HG03432 (cell line): ENCODE measurements around the gene CSNK2B.
A peak's percentile ranks its signal among the peaks of the same experiment; 100 is the strongest.

Experiments used
- ATAC-seq: cut with Tn5 transposase; IDR thresholded peaks from one replicate; pipeline ENCODE4 v1.9.1; 2021; ENCODE audit warnings: mild to moderate bottlenecking, moderate library complexity; ENCODE audit not compliant: unreplicated experiment

The CSNK2B gene

GRCh38 chr6:31665501-31666336, at the start of gene CSNK2B:
Gene CSNK2B, plus strand, starts transcription at chr6:31666080. Its CDS starts 752 bp downstream, at chr6:31666832.
- ATAC-seq, result peak; percentile 80

- ATAC-seq, result no peak
Measured at GRCh38 chr6:31617010-31617409, 48.9 kb upstream of the CSNK2B start.

GRCh38 chr6:31619805-31620585, 45.9 kb upstream of the CSNK2B start:
- peak; percentile 81 for ATAC-seq

DNA sequence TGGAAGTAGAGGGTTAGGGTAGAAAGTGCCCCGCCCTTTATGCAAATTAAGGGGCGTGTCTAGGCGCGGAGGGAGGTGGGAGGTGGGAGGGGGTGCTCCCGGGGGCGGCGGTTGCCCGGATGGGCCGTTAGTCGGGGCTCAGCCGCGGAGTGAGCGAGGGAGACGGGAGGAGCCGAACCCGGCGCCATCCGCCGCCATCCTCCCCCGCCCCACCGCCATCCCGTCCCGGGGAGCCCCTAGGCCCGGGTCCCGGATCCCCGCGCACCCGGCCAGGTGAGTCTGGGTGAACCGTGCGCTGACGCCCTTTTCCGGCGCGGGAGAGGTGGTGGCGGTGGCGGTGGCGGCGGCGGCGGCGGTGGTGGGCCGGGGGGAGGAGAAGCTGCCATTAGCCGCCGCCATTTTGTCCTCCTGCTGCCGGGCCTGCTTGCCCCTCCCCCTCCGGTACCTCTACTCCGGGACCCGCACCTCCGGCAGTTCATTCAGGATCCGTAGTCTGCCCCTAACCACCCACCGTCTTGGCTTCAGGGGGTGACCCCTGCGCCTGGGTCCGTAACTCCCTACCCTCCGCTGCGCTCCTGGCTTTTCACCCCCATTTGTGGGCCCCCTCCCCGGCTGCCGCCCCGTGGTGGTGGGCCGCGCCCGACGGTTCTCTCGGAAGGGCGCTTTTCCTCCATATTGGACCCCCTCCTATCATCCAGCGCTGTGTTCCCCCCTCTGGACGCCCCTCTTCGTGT, 45.1 kb upstream of the CSNK2B start, which contains the start of gene PRRC2A:
TSS of gene PRRC2A (plus strand) at position 130 of the 734 bp plus-strand sequence. CDS start 2,075 bp downstream, outside the sequence.
- ATAC-seq, result peak; percentile 57

DNA sequence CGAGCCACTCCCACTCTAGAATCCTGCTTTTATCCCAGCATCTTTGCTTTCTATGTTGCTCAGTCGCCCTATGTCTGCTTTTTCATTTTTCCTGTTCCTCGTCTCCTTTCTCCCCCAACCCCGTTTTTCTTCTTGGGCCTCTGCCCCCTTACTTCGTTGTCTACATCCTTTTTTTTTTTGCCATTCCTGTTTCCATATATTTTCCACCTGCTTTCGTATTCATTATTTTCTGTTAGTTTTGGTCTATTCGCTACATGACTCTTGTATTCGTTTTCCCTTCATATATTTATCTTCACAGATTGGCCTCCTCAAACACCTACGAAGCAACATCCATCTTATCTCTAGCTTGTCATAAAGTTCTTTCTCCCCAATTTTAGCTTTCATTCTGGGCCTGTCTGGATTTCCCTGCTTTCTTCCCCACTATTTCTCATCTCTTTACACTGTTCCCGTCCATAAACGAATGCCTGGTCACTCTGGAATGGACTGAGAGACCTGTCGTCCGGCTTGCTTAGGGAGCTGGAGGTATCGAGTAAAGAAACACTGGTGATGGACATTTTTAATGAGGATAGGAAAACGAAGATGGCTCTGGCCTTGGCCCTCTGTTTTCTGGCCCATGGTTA, 44.5 kb upstream of the CSNK2B start:
- no peak for ATAC-seq

DNA sequence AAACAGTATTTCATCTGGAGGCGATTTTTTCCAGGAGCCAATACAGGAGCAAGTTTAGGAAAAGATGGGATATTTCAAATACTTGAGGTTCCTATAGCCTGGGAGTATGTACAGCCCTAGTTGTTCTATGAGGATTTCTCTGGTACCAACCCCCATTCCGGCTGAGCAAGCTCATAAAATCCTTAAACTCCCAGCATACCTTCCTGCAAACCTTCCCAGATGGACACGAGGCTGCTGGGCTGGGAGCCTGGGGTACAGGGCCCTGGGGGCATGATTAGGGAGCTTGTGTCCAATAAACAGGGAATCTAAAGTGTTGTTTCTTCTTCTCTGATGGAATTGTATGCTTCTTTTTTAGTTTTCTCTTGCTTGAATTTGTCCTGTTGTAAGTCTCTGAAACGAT, 43.9 kb upstream of the CSNK2B start:
- no peak for ATAC-seq

GRCh38 chr6:31622684-31623091, 43.2 kb upstream of the CSNK2B start:
- no peak for ATAC-seq

- ATAC-seq, result no peak
Measured at GRCh38 chr6:31624070-31624469, 41.8 kb upstream of the CSNK2B start.

GRCh38 chr6:31626952-31627351, 38.9 kb upstream of the CSNK2B start:
- ATAC-seq, result no peak

GRCh38 chr6:31627690-31628287, 38.1 kb upstream of the CSNK2B start:
- no peak for ATAC-seq

DNA sequence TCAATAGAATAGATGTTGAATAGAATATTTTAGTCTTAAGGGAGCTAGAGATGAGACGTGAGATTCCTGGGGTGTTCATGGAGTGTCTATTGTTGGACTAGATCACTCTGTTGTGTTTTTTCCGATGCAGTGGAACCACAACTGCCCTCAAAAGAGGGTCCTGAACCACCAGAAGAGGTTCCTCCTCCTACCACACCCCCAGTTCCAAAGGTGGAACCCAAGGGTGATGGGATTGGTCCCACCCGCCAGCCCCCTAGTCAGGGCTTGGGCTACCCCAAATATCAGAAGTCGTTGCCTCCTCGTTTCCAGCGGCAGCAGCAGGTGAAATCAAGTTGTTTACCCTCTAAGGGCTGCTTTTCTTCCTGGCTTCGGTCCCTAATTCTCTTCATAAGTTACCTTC, 36.9 kb upstream of the CSNK2B start:
- no peak for ATAC-seq

GRCh38 chr6:31630177-31630934, 35.5 kb upstream of the CSNK2B start:
- no peak for ATAC-seq

- ATAC-seq, result no peak
Measured at GRCh38 chr6:31631209-31631608, 34.7 kb upstream of the CSNK2B start.

DNA sequence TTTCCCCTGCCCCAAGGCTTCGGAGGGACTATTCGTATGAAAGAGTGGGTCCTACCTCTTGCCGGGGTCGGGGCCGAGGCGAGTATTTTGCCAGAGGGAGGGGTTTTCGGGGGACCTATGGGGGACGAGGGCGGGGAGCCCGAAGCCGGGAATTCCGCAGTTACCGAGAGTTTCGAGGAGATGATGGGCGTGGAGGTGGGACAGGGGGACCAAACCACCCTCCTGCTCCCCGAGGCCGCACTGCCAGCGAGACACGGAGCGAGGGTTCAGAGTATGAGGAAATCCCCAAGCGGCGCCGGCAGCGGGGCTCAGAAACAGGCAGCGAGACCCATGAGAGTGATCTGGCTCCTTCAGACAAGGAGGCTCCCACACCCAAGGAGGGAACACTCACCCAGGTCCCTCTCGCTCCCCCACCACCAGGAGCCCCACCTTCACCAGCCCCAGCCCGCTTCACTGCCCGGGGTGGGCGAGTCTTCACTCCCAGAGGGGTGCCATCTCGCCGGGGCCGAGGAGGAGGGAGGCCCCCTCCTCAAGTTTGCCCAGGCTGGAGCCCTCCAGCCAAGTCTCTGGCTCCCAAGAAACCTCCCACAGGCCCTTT, 34.1 kb upstream of the CSNK2B start:
- no peak for ATAC-seq

DNA sequence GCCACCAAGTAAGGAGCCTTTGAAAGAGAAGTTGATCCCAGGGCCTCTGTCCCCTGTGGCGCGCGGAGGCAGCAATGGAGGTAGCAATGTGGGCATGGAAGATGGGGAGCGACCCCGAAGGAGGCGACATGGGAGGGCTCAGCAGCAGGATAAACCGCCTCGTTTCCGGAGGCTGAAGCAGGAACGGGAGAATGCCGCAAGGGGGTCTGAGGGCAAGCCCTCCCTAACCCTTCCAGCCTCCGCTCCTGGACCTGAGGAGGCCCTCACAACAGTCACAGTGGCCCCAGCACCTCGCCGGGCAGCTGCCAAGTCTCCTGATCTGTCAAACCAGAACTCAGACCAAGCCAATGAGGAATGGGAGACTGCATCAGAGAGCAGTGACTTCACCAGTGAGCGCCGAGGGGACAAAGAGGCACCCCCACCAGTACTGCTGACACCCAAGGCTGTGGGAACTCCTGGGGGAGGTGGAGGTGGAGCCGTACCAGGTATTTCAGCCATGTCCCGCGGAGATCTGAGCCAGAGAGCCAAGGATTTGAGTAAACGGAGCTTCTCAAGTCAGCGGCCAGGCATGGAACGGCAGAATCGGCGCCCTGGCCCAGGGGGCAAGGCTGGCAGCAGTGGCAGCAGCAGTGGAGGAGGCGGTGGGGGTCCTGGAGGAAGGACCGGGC, 33.5 kb upstream of the CSNK2B start:
- no peak for ATAC-seq

DNA sequence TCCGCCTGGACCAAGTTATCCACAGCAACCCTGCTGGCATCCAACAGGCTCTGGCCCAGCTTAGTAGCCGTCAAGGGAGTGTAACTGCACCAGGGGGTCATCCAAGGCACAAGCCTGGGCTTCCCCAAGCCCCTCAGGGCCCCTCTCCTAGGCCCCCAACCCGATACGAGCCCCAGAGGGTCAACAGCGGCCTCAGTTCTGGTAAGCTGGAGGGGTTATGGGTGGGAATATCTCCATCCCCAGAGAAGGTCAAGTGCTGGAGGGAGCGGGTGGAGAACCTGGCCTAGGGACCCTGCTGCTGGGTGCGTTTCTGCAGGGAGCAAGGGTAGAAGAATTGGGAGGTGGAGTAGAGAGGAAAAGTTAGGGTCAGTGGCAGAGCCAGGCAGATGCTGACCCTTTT, 32.4 kb upstream of the CSNK2B start:
- ATAC-seq, result no peak

GRCh38 chr6:31634131-31634530, 31.7 kb upstream of the CSNK2B start:
- no peak for ATAC-seq

DNA sequence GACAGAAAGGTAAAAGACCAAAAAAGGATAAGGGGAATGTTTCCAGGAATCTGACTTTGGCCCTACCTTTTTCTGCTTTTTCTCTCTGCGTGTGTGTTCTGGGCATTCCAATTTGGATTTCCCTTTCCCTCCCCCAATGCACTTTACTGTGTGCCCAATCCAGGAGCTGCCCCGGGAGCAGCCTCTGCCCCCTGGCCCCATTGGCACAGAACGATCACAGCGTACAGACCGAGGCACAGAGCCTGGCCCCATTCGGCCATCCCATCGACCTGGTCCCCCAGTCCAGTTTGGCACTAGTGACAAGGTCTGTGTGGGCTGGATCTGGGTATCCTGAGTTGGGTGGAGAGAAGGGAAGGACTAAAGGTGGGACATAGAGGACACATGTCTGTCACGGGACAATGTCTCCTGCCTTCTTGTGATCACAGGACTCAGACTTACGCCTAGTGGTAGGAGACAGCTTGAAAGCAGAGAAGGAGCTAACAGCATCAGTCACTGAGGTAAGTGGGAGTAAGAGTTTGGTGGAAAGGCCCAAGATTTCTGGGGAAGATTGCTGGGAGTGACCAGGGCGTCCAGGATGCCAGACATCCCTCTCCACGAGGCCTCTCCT, 30.8 kb upstream of the CSNK2B start:
- ATAC-seq, result no peak
